ENCODE measurements around the gene GNB3.
A peak's percentile ranks its signal among the peaks of the same experiment; 100 is the strongest.

Gene GNB3

GRCh38 chr12:6837370-6838060, 3.2 kb upstream of the GNB3 start:
- DNase-seq (ENCODE audit: low read depth), result no peak

- no peak for DNase-seq (ENCODE audit: low read depth)
These were observed 1.9 kb upstream of the GNB3 start for GRCh38 chr12:6838854-6839253.

- no peak for DNase-seq (ENCODE audit: low read depth)
These were observed 1.1 kb upstream of the GNB3 start for GRCh38 chr12:6839482-6840201.

- no peak for DNase-seq (ENCODE audit: low read depth)
These were observed 395 bp upstream of the GNB3 start for GRCh38 chr12:6840330-6840729.

GRCh38 chr12:6842075-6842474, 1.4 kb downstream of the GNB3 start:
- DNase-seq (ENCODE audit: low read depth), result no peak

GRCh38 chr12:6843118-6843902, 2.6 kb downstream of the GNB3 start:
- no peak for DNase-seq (ENCODE audit: low read depth)

GRCh38 chr12:6845395-6845794, 4.7 kb downstream of the GNB3 start:
- no peak for DNase-seq (ENCODE audit: low read depth)

GRCh38 chr12:6846316-6846869, 5.7 kb downstream of the GNB3 start:
- DNase-seq (ENCODE audit: low read depth), result no peak

GRCh38 chr12:6847676-6848075, 7.0 kb downstream of the GNB3 start:
- no peak for DNase-seq (ENCODE audit: low read depth)

GRCh38 chr12:6849427-6849826, 8.7 kb downstream of the GNB3 start:
- DNase-seq (ENCODE audit: low read depth), result no peak

GRCh38 chr12:6849976-6850560, 9.3 kb downstream of the GNB3 start:
- DNase-seq (ENCODE audit: low read depth), result no peak

GRCh38 chr12:6850796-6851152, 10.0 kb downstream of the GNB3 start:
- no peak for DNase-seq (ENCODE audit: low read depth)

- peak; percentile 85 for DNase-seq (ENCODE audit: low read depth)
These were observed 10.6 kb downstream of the GNB3 start, which contains the start of gene CDCA3 for GRCh38 chr12:6851153-6851920. CDCA3 (minus strand) TSS chr12:6851286; CDS start chr12:6850952, 334 bp downstream.

GRCh38 chr12:6851921-6852650, 11.4 kb downstream of the GNB3 start, which contains the start of gene USP5:
USP5 (plus strand) TSS chr12:6852150; CDS start chr12:6852180, 30 bp downstream.
- peak; percentile 97 for DNase-seq (ENCODE audit: low read depth)

GRCh38 chr12:6852651-6853354, 12.1 kb downstream of the GNB3 start:
- no peak for DNase-seq (ENCODE audit: low read depth)

GRCh38 chr12:6853626-6854025, 12.9 kb downstream of the GNB3 start:
- DNase-seq (ENCODE audit: low read depth), result no peak

- no peak for DNase-seq (ENCODE audit: low read depth)
These were observed 13.3 kb downstream of the GNB3 start for GRCh38 chr12:6854036-6854435.

- no peak for DNase-seq (ENCODE audit: low read depth)
These were observed 14.6 kb downstream of the GNB3 start for GRCh38 chr12:6855322-6855721.

- DNase-seq (ENCODE audit: low read depth), result no peak
These were observed 18.1 kb downstream of the GNB3 start for GRCh38 chr12:6858799-6859198.

- DNase-seq (ENCODE audit: low read depth), result no peak
These were observed 19.4 kb downstream of the GNB3 start for GRCh38 chr12:6860116-6860515.
